ENCODE results near the gene ARL4D. TPM values are rescaled to one million over a fixed set of nuclear protein-coding genes. Genes with fewer than 3 reads are reported as not detected.
A peak's percentile ranks its signal among the peaks of the same experiment; 100 is the strongest.

The ARL4D gene
- total RNA-seq, 1 donor from 2014 or later: 19.7 TPM

DNA sequence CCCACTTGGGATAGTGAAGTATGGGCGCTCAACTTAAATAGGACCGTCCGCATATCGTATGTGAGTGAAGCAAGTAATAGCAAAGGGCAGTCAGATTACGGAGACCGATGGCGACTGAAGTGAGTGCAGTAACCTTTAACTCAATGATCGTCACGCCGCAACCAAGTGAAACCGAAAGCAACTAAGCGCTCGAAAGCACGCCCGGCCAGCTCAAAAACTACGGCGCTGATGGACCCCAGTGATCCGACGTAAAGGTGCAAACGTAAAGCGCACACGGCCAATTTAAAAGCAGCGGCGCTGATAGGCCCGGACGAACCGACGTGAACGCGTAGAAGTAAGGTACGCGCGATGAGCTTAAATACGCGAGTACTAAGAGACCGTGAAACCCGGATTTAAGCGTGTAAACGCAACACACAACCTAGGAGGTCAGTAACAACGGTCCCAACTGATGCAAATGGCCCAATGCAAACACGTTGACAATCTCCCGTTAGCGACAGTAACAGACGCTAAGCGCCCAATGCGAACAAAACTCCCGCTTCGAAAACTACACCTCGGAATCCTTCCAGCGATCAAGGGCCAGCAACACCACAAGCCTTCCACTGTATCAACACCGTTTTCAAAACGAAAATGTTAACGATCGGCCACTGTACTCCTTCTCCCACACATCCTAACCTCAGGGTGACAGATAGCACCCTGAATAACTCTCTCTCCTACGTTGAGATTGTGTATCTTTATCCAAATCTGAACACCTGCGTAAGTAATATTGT is 37.9 kb upstream of the ARL4D start:
- Mint-ChIP-seq H3K4me3 (ENCODE audit: unreplicated experiment) (no peak overlapping the region), H3K36me3 (ENCODE audit: low read depth, unreplicated experiment) (peaks cover 3% of the 10 kb centered on the region), H3K27ac (ENCODE audit: unreplicated experiment) (no peak overlapping the region), H3K9me3 (ENCODE audit: unreplicated experiment) (peaks cover 5% of the 10 kb centered on the region), H3K27me3 (ENCODE audit: low read depth, unreplicated experiment) (no peaks in the 10 kb centered on the region), H3K4me1 (ENCODE audit: low read depth, unreplicated experiment) (peaks cover 6% of the 10 kb centered on the region)
- no peak for TF ChIP-seq EZH2 (IDR thresholded peaks at IDR 0.05; ENCODE audit: insufficient read depth, low read length)
- TF ChIP-seq, protein P1, sequence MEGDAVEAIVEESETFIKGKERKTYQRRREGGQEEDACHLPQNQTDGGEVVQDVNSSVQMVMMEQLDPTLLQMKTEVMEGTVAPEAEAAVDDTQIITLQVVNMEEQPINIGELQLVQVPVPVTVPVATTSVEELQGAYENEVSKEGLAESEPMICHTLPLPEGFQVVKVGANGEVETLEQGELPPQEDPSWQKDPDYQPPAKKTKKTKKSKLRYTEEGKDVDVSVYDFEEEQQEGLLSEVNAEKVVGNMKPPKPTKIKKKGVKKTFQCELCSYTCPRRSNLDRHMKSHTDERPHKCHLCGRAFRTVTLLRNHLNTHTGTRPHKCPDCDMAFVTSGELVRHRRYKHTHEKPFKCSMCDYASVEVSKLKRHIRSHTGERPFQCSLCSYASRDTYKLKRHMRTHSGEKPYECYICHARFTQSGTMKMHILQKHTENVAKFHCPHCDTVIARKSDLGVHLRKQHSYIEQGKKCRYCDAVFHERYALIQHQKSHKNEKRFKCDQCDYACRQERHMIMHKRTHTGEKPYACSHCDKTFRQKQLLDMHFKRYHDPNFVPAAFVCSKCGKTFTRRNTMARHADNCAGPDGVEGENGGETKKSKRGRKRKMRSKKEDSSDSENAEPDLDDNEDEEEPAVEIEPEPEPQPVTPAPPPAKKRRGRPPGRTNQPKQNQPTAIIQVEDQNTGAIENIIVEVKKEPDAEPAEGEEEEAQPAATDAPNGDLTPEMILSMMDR (IDR thresholded peaks at IDR 0.05; ENCODE audit: insufficient read depth, low read depth, low read length): no peak
- H3K79me2 ChIP-seq (ENCODE audit: insufficient read depth, low read length): peaks cover 25% of the 10 kb centered on the region
- peak overlapping the region; percentile 46 for H2AFZ ChIP-seq (ENCODE audit: low read depth, low read length)
- peaks cover 14% of the 10 kb centered on the region for H4K20me1 ChIP-seq (ENCODE audit: insufficient read depth, low read length)
- H3K36me3 ChIP-seq (ENCODE audit: insufficient read depth, low read length): no peaks in the 10 kb centered on the region
- DNase-seq (ENCODE audit: low read depth) (peak; percentile 98), FAIRE-seq (no peak)
- peak overlapping the region; percentile 100 for H3K27ac ChIP-seq (ENCODE audit: low read depth, low read length)
- no peaks in the 10 kb centered on the region for H3K9me3 ChIP-seq (ENCODE audit: insufficient read depth, low read depth, low read length)
- H3K4me1 ChIP-seq (ENCODE audit: insufficient read depth, low read length): peaks cover 22% of the 10 kb centered on the region
- peak overlapping the region; percentile 96 for H3K9ac ChIP-seq (ENCODE audit: low read length)
- H3K27me3 ChIP-seq (ENCODE audit: insufficient read depth, low read length): no peaks in the 10 kb centered on the region
- H3K4me3 ChIP-seq (ENCODE audit: insufficient read depth, low read depth, low read length): peak overlapping the region; percentile 59
- H3K4me2 ChIP-seq (ENCODE audit: low read length): peak overlapping the region; percentile 85

DNA sequence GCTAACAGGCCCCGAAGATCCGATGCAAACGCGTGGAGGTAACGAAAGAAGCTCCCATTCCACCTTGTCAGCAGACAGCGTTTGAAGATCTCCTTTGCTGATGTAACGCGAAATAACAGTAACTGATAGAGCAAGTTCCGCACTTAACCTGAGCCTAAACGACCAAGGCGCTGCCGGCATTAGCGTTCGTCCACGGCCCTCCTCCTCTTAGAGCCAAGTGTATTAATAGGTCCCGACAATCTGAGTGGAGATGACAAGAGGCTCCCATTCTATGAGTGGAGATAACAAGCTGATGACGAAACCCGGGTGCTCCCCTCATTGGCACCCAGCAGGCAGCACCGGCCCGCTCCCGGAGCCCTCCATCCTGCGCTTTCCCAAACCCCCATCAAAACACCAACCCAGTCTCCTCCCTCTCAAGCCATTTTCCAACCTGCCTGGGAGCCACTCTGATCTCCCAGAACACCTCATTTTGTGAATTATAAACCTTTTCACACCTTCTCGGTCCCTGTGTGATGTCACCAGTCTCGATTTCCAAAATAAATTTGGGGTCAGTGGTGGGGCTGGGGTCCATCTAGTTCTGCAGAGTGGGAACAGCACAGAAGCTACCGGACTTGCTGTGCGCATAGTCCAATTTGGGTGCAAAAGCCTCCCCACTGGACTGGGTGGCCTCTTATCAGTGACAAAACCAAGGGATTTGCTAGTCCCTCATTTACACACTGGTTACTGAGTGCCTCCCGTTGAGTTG is 35.4 kb upstream of the ARL4D start:
- H3K4me3 Mint-ChIP-seq (ENCODE audit: unreplicated experiment): no peak overlapping the region
- FAIRE-seq (no peak), DNase-seq (ENCODE audit: low read depth) (no peak)
- no peaks in the 10 kb centered on the region for H3K36me3 ChIP-seq (ENCODE audit: insufficient read depth, low read length)
- H3K27me3 ChIP-seq (ENCODE audit: insufficient read depth, low read length): no peaks in the 10 kb centered on the region
- TF ChIP-seq, protein P1 (IDR thresholded peaks at IDR 0.05; ENCODE audit: insufficient read depth, low read depth, low read length): no peak
- no peak for TF ChIP-seq EZH2 (IDR thresholded peaks at IDR 0.05; ENCODE audit: insufficient read depth, low read length)
- peaks cover 3% of the 10 kb centered on the region for H3K36me3 Mint-ChIP-seq (ENCODE audit: low read depth, unreplicated experiment)
- H3K27ac ChIP-seq (ENCODE audit: low read depth, low read length): no peak overlapping the region
- H3K27me3 Mint-ChIP-seq (ENCODE audit: low read depth, unreplicated experiment): no peaks in the 10 kb centered on the region
- no peak overlapping the region for H3K4me3 ChIP-seq (ENCODE audit: insufficient read depth, low read depth, low read length)
- H3K4me1 ChIP-seq (ENCODE audit: insufficient read depth, low read length): peaks cover 17% of the 10 kb centered on the region
- H4K20me1 ChIP-seq (ENCODE audit: insufficient read depth, low read length): no peaks in the 10 kb centered on the region
- H3K9me3 Mint-ChIP-seq (ENCODE audit: unreplicated experiment): peaks cover 2% of the 10 kb centered on the region
- no peak overlapping the region for H3K27ac Mint-ChIP-seq (ENCODE audit: unreplicated experiment)
- H3K4me2 ChIP-seq (ENCODE audit: low read length): no peak overlapping the region
- H3K79me2 ChIP-seq (ENCODE audit: insufficient read depth, low read length): peaks cover 20% of the 10 kb centered on the region
- no peak overlapping the region for H3K9ac ChIP-seq (ENCODE audit: low read length)
- peaks cover 7% of the 10 kb centered on the region for H3K4me1 Mint-ChIP-seq (ENCODE audit: low read depth, unreplicated experiment)
- no peak overlapping the region for H2AFZ ChIP-seq (ENCODE audit: low read depth, low read length)
- no peaks in the 10 kb centered on the region for H3K9me3 ChIP-seq (ENCODE audit: insufficient read depth, low read depth, low read length)
